HG02588 (cell line): ENCODE results near the gene COPS9.

Source experiments
- ATAC-seq: cut with Tn5 transposase; IDR thresholded peaks from one replicate; pipeline ENCODE4 v1.9.1; 2021; ENCODE audit warnings: mild to moderate bottlenecking, moderate library complexity; ENCODE audit not compliant: unreplicated experiment

COPS9 gene

DNA sequence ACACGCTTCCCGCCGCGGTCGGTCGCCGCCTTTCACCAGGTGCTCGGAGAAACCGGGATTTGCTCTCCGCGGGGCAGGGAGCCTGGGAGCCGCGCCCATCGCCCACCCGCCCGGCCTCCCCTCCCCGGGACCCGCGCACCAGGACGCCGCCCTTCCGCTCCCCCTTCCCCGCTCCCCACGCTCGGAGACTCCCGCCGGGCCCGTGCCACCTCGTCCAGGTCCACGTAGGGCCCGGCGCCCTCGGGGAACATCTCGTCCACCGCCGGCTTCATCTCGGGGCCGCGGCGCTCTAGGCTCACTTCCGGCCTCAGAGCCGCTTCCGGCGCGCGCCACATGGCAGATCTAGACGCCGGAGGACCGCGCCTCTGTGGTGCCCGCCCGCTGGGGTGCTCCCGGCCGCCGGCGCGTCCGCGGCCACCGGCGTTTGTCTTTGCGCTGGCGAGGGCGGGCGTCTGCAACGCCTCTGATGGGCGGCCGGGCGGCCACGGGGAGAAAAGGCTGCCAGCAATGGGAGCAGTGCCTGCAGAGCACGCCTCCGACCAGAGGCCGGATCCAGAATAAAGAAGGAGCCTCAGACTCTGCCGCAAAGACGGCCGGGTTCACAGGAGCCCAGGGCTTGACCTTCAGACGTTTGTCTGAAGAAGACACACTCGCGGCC, at the start of gene COPS9:
TSS of gene COPS9 (minus strand) at position 293 of the 658 bp plus-strand sequence. CDS start at position 272, 21 bp downstream.
- peak; percentile 93 for ATAC-seq

DNA sequence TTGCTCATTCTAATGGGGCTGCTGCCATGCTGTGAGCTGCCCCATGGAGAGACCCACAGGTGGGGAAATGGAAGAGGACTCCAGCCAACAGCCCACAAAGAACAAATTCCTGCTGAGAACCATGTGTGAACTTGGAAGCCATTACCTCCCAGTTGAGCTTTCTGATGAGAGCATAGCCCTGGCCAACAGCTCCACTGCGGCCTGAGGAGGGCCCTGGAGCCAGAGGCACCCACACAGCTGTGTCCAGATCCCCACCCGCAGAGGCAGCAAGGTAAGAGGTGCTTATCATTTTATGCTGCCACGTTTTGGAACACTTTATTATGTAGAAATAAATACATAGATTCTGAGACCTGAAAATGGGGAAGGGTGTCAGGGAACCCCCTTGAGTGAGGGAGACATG, 48.6 kb upstream of the COPS9 start:
- no peak for ATAC-seq

DNA sequence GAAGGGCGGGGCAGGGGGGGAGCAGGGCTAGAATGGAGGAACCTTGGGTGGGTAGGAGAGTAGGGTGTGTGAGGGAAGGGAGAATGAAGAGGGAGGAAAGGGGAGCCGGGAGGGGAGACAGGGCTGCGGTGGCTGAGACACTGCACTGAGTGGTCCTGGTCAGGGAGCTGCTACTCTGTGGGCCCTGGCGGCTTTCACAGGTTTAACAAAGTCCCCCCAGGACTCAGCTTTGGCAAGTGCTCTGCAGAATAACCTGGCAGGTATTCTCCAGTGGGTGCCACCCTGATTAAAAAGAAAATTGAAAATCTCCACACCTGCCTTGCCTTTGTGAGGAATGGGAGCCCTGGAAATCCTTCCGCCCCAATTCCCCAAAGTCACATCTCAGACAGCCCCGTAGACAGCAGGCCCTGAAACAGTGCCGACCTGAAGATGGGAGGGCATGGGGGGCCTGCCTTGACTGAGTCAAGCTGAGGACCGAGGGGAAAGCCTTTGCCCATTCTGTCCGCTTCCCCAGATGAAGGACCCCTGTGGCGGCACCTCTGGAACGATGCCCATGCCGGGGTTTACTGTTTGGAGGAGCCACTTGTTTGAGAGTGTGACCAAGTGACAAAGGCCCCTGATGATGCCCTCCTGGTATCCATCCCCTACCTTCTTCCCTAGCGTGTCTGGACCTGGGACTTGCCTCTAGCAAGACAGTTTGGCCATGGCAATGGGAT, 47.9 kb upstream of the COPS9 start:
- ATAC-seq = no peak

DNA sequence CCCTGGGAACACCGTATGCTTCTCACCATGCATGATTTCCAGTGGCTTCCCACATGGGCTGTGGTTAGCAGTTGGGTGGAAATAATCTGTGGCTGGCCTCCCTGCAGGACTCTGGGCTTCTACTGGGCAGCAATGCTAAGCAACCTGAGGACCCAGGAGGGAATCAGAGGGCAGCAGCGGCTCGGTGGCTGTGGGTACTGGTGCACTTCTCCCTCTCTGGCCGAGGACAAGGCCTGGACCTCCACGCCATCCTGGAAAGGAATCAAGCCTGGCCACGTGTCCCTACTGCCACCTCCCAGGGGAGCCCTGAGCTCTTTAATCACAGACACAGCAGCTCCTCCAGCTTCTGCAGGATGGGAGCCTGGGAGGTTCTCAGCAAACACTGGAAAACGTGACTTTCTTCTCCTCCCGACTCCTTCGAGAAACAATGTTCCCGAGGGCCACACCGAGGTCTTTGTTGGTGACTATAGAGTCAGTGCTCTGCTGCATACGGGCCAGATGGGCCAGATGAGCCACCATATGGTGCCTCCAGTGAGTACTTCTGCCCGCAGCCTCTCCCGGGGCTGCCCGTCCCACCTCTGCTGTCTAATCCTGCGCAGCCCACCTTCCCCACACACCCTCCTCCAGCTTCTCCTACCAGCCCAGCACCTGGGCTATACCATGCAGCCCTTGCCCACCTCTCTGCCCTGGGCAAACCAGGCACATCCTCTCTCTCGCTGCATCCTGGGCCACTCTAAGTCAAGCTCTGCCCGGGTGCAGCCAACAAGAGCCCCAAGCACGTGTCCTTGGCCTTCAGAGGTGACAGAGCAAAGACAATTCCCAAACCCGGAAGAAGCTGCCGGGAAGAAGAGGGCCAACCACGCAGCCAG, 47.1 kb upstream of the COPS9 start:
- ATAC-seq = no peak

DNA sequence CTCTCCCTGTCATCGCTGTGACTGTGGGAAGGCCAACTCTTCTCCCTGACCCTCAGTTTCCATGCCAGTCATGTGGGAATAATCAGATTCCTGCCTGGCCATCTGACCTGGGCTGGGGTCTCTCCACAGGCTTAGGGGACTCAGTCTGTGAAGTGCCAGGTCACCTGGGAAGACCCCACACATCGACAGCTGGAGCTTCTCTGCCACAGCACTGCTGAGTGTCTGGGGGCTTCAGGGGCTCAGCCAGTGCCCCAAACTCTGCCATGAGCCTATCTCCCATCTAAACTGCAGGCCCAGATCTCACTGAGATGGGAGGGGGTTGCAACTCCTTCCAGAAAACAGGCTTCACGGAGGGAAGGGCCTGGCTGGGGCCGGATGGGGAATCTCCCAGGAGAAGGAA, 46.4 kb upstream of the COPS9 start:
- ATAC-seq = no peak

DNA sequence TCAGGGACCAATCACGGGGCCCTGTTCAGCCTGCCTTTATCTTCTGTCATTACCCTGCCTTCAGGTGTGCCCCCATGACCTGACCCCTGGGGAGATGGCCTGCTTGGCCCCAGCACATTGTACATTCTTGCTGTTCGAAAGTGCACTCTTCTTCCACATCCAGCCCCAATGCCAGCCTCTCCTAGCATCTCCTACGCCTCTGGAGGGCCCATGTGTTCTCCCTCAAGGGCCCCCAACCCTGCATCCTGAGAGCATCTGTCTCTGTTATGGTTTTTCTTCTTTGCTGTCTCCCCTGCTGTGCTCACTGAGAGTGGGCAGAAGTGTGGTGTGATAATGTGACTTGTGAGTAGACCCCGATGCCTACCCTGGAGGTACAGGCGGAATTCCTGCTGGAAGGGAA, 45.9 kb upstream of the COPS9 start:
- no peak for ATAC-seq

DNA sequence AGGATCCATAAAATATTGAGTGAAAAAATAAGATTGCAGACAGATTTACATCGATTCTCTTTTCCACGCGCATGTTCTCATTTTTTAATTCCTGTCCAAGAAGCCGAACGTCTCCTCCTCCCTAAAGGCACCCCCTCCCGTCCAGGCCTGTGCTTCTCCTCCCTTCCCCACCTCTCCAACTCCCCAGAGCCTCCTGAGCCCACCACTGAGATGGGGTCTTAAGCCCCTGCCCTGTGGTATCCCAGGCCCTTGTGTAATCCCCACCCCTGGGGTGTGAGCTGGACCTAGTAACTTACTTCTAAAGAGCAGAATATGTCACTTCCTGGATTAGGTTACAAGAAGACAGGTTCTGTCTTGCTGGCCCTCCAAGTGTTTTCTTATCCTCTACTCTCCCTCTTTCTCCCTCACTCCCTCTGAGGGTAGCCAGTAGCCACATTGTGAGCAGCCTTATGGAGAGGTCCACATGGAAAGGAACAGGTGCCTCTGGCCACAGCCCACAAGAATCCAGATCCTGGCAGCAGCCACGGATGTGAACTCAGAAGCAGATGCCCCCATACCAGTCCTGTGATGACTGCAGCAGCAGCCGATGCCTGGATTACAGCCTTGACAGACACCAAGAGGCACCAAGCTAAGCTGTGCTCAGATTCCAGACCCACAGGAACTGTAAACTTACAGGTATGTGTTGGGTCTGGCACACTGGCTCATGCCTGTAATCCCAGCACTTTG, 44.0 kb upstream of the COPS9 start:
- ATAC-seq = no peak

DNA sequence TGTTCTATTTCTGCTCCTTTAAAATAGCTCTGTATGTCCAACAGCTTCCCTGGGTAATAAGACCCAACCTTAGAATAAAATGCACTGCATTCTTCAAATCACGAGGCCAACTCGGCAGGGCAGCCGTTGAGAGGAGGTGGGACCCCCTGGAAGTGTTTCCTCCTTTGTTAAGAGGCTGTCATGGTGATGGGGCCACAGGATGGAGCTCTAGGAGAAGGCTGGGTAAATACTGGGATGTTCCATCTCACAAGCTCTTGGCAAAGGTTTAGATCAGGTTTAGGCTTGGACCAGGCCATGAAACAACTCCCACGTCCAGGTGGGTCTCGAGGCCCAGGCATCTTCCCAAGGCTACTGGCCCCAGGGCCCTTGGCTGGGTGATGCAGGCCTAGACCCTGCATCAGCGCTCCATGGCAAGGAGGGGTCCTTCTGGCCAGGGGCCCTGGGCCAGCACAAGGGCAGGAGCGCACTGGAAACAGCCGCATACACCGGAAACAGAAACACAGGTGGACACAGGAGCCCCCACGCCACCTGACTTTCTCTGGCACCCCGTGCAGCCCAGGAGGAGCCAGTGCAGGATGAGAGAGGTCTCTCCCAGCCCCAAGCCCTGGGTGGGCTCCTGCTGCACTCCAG, 43.2 kb upstream of the COPS9 start:
- ATAC-seq = no peak

DNA sequence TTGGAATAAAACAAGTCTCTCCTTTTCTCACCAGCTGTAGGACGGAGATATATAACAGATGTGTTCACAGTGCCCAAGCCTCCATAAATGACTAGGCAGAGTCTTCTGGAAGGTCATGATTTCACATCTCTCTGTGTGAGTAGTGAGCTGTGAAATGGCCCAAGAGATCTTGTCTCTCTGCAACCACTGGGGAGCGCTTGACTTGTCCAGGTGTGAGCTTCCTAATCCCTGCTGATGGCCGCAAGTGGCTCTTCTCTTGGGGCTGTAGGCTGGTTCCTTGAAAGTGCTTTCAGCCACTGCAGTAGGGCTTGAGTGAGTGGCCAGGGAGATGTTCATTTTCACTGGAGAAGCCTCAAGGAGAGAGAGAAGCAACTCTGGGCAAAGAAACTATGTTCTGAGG, 42.5 kb upstream of the COPS9 start:
- no peak for ATAC-seq

DNA sequence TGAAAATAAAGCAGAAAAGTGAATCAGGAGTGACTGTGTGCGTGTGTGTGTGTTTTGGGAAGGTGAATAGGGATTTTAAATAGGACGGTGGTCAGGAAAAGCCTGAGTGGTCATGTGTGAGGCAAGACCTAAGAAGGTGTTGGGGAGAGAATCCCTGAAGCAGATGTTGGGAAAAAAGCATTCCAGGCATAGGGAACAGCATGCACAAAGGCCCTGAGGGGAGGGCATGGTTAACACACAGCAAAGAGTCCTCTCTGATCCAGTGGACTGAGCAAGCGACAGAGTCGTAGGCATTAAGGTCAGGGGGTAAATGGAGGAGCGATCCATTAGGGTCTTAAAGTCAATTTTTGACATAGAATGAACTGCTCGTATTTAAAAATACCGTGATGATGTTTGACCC, 38.4 kb upstream of the COPS9 start:
- ATAC-seq = no peak

DNA sequence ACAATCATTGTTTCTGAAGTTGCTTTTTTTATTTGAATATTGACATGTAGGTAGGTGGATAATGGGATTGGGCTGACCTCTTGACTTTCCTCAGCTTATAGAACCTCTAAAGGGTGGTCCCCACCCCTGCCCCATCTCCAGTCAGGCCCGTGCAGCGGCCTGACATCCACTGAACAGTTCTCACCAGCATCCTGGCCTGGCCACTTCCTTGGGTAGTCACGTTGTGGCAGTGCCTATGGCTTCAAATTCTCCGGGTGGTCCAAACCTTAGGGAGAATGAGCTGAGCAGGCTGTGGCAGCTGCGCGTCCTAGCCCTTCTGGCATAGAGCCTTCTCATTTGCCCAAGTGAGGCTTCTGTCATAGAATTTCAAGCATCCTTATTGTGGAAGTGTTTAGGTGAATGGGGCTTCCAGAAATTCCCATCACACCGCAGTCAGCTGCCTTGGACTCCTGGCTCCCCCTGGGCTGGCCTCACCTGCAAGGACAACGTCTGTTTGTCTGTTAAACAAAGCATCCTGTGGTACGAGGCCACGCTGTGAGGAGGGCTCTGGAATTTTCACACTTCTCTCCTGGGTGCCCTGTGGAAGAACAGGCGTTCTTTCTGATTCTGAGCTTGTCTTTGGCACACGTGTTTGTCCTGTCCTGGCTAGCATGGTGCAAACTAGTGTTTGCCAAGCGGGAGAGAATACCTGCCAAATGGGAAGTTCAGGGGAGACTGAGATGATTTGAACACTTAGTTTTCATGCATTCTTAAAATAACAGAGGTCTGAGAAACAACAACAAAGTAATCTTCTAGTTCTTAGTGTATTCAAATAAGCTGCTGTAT, 36.2 kb upstream of the COPS9 start:
- ATAC-seq = no peak

DNA sequence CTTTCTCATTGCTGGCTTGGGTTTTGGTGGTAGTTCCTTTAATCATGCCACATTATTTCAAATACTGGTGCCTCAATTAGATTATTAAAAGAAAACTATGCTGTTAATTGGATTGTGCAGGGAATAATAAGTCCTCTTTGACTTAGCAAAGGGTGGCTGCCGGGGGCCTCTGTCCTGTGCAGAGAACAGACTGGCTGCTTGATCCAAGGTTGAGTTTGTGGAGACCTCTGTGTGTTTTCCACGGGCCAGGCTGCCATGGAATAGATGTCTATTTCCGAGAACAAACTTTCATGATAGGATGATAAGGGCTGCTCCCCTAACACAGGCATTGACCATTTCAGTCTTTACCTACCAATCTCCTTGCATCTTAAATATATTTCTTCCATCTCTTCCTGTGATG, 34.8 kb upstream of the COPS9 start:
- ATAC-seq = no peak

DNA sequence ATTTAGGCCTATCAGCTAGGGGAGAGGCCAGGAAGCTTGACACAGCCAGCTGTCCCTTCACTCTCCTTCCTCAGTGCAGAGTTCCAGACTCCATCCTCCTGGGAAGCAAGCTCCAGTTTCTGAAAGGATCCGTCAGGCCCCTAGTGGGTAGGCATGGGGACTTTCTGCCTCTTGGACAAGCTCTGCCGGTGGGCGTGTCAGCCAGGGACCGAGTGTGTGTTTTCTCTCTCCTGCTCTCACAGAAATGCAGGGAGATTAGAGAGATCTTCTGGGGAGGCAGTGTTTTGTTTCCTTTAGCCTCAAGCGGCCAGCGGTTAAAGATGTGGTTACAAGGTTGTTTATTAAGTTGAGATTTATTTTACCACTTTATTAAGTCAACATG, 34.2 kb upstream of the COPS9 start:
- ATAC-seq = no peak

DNA sequence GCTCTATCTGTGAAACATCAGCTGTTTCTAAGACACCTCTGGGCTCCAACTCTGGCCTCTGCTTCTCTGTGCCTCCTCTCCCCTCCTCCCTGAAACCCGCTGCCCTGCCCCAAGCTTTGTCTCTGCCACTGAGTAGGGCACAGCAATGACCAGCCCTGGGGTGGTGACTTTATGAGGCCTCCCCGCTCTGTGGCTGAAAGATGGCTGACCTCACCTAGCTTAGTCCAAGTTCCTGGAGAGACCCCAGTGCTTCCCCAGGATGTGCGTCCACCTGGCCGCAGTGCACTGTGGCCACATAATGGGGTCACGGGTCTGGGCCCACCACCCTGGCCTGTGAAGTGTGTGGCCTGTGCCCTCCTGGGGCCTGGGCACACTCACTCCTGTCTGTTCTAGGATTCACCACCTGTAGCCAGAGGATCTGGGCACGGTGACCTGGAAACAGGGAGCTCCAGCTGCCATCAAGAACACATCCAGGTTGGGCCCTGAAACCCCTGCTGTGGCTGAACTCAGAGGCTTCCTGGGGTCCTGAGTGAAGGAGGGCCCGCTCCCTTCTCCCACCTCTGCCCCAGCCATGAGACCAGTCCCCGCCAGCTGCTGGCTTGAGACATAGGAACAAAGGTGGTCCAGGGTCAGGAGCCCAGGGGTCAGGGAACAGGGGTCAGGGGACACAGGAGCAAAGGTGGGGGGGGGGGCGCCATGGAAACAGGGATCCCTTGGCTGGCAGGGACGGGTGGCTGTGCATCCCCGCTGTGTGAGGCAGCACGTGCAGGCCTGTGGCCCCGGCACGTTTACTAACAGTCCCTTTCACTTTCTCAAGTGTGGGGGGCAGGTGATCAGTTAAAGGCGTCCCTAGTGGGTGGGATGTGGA, 33.6 kb upstream of the COPS9 start:
- no peak for ATAC-seq

DNA sequence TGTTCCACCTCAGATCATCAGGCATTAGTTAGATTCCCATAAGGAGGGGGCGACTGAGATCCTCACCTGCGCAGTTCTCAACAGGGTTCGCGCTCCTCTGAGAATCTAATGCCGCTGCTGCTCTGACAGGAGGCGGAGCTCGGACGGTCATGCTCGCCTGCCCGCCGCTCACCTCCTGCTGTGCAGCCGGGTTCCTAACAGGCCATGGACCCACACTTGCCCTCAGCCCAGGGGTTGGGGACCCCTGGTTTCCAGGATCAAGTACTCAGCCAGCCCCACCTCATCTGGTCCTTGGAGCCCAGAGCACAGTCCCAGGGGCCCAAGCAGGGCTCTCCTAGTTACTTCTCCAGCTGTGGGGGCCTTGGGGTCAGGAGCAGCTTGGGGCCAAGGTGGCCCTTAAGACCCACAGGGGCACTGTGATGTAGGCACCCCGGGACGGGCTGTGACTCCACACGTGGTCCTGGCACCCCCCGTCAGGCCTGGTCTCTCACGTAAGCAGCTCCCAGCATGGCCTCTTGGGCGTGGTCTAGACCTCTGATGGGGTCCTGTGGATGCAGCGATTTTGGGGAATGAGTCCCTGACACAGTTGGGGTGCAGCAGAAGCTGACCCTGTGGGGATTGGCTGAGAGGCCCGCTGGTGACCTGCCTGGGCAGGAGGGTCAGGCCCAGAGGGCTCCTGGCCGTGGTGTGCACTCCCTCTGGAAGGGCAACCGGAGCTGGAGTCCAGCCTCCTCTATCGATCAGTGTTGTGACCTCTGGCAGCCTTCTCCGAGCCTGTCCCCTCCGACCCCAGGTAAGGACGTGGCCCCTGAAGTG, 32.6 kb upstream of the COPS9 start:
- ATAC-seq = no peak

DNA sequence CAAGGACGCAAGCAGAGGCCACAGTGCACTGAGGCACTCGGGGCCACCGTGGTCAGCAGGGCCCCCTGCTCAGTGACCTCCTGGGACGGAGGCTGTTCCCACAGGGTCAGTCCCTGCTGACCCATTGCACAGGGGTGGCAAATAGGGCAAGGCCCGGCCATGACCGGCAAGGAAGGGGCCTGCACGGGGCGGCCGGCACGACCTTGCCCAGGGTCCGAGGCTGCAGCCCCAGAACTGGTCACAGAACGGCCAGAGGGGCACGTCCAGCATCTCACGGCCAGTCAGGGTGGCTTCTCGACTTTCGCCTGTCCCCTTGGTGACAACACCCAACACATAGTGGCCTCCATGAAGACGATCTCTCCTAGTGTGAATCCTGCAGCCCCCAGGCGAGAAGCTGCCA, 31.9 kb upstream of the COPS9 start:
- no peak for ATAC-seq

DNA sequence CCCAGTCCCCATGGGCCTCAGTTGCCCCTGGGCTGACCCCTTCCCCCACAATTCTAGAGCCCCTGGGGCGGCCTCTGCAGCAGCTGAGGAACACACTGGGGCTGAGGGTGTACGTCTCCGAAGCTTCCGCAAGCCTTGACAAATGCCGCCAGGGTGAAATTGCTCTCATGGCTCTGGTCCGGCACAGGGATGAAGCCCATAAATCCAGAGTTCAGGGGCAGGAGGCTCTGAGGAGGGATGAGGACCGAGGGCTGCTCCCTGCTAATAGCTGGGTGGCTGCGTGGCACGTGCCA, 31.4 kb upstream of the COPS9 start:
- ATAC-seq = no peak
